Nephron progenitor cell (in vitro differentiated cells): ENCODE data around the gene CADM1.

ENCODE experiments used
- DNase-seq: peaks from one replicate; pipeline ENCODE4 v3.0.0; 2021
- H3K27ac Mint-ChIP-seq: 2 replicates; pipeline ENCODE4 v1.8.0; 2021; ENCODE audit warnings: mild to moderate bottlenecking, moderate library complexity, mixed read lengths
- H3K27me3 Mint-ChIP-seq: 2 replicates; pipeline ENCODE4 v1.8.0; 2021; ENCODE audit warnings: mild to moderate bottlenecking, low read depth, mixed read lengths; ENCODE audit not compliant: poor library complexity
- H3K36me3 Mint-ChIP-seq: 2 replicates; pipeline ENCODE4 v1.8.0; 2021; ENCODE audit warnings: low read depth, mixed read lengths
- H3K4me1 Mint-ChIP-seq: 2 replicates; pipeline ENCODE4 v1.8.0; 2021; ENCODE audit warnings: mixed read lengths
- H3K4me3 Mint-ChIP-seq: 2 replicates; pipeline ENCODE4 v1.8.0; 2021; ENCODE audit warnings: mild to moderate bottlenecking, moderate library complexity, mixed read lengths
- H3K9me3 Mint-ChIP-seq: 2 replicates; pipeline ENCODE4 v1.8.0; 2021; ENCODE audit warnings: mild to moderate bottlenecking, moderate library complexity, mixed read lengths
- CTCF ChIP-seq: fragments of 200-600 bp; sonication (generic); IDR thresholded peaks from 2 replicates; pipeline ENCODE4 v1.5.0; 2021; ENCODE audit warnings: antibody characterized with exemption

Gene CADM1

GRCh38 chr11:115545581-115546210 is 41.5 kb upstream of the CADM1 start:
- H3K27me3 Mint-ChIP-seq = peaks cover 2% of the 10 kb centered on the region
- H3K36me3 Mint-ChIP-seq = no peaks in the 10 kb centered on the region
- no peaks in the 10 kb centered on the region for H3K9me3 Mint-ChIP-seq
- H3K4me3 Mint-ChIP-seq = no peak overlapping the region
- H3K4me1 Mint-ChIP-seq = peaks cover 29% of the 10 kb centered on the region
- H3K27ac Mint-ChIP-seq = no peak overlapping the region
- no peak for DNase-seq
- TF ChIP-seq CTCF = no peak

GRCh38 chr11:115544422-115544948 is 40.3 kb upstream of the CADM1 start:
- no peak overlapping the region for H3K4me3 Mint-ChIP-seq
- no peak for TF ChIP-seq CTCF
- no peak for DNase-seq

DNA sequence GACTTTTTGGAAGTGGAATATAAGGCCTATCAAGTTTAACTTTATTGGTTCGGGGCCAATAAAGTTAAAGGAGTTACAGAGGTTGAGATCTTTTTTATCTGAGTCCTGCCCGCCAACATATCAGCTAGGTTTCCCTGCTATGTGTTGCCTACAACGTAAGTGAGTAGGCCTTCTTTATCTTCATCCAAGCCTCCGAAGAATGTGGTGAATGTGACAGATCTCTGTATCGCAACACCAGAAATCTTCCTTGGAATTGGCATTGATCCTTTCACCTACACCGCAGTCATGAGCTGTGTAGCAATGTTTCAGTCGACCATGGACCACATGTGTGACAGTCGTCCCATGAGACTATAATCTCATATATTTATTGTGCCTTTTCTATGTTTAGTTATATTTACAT is 37.3 kb upstream of the CADM1 start:
- no peaks in the 10 kb centered on the region for H3K36me3 Mint-ChIP-seq
- DNase-seq = no peak
- peaks cover 4% of the 10 kb centered on the region for H3K27me3 Mint-ChIP-seq
- no peaks in the 10 kb centered on the region for H3K9me3 Mint-ChIP-seq
- peaks cover 1% of the 10 kb centered on the region for H3K4me1 Mint-ChIP-seq
- no peak overlapping the region for H3K27ac Mint-ChIP-seq
- TF ChIP-seq CTCF = no peak
- no peak overlapping the region for H3K4me3 Mint-ChIP-seq

More at GRCh38 chr11:115544422-115544948, 40.3 kb upstream of the CADM1 start:
- no peaks in the 10 kb centered on the region for H3K36me3 Mint-ChIP-seq
- no peak overlapping the region for H3K27ac Mint-ChIP-seq
- no peaks in the 10 kb centered on the region for H3K27me3 Mint-ChIP-seq
- H3K9me3 Mint-ChIP-seq = no peaks in the 10 kb centered on the region
- peaks cover 17% of the 10 kb centered on the region for H3K4me1 Mint-ChIP-seq

GRCh38 chr11:115539844-115540243 is 35.6 kb upstream of the CADM1 start:
- Mint-ChIP-seq H3K27ac (no peak overlapping the region), H3K4me1 (peaks cover 11% of the 10 kb centered on the region), H3K4me3 (no peak overlapping the region), H3K27me3 (peaks cover 7% of the 10 kb centered on the region), H3K36me3 (no peaks in the 10 kb centered on the region), H3K9me3 (no peaks in the 10 kb centered on the region)
- no peak for TF ChIP-seq CTCF
- no peak for DNase-seq

GRCh38 chr11:115535781-115536180 is 31.6 kb upstream of the CADM1 start:
- Mint-ChIP-seq H3K9me3 (no peaks in the 10 kb centered on the region), H3K27ac (peak overlapping the region; percentile 60), H3K27me3 (peaks cover 12% of the 10 kb centered on the region), H3K4me1 (peaks cover 15% of the 10 kb centered on the region), H3K4me3 (no peak overlapping the region), H3K36me3 (no peaks in the 10 kb centered on the region)
- DNase-seq = no peak
- TF ChIP-seq CTCF = no peak

- H3K9me3 Mint-ChIP-seq = no peaks in the 10 kb centered on the region
- no peak for TF ChIP-seq CTCF
- no peak for DNase-seq
- no peak overlapping the region for H3K4me3 Mint-ChIP-seq
- peaks cover 10% of the 10 kb centered on the region for H3K27me3 Mint-ChIP-seq
- H3K36me3 Mint-ChIP-seq = no peaks in the 10 kb centered on the region
- H3K27ac Mint-ChIP-seq = no peak overlapping the region
- peaks cover 31% of the 10 kb centered on the region for H3K4me1 Mint-ChIP-seq
Observed at GRCh38 chr11:115530752-115531151, 26.5 kb upstream of the CADM1 start.
